ENCODE results near the gene POR. TPM values are rescaled to one million over a fixed set of nuclear protein-coding genes. Genes with fewer than 3 reads are reported as not detected.

POR gene
- total RNA-seq, 1 experiment from 2014 or later, result 99.3 TPM

DNA sequence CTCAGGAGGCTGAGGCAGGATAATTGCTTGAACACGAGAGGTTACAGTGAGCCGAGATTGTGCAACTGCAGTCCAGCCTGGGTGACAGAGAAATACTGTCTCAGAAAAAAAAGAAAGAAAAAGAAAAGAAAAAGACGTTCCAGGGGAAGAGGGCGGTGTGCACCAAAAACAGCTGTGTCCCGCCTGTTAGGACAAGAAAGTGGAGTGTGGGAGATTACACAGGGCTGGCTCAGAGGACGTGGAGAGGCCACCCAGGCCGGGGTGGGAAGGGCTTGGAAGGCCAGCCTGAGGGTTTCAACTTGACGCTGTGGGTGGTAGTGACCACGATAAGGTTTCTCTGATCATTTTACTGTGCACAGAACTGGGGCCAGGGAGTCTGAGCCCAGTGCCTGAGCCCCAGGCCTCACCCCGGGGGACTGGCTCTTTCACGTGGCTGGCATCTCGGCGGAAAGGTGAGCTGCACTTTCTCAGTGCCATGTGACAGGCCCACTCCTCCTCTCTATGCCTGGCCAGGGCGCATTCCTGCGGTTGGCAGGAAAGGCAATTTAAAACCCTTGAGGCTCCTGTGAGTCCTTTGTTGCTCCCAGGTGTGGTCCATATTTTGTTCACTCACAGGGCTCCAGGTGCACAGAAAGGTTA lies 22.2 kb upstream of the POR start:
- POLR2A ChIA-PET (ENCODE audit: low non-redundant PET), result no interaction called here
- BruUV-seq (replicated peaks), result no TSS peak
- no peak overlapping the region for H3K4me3 ChIP-seq (ENCODE audit: low read depth, low read length, poor library complexity, severe bottlenecking)
- H3K27ac ChIP-seq (ENCODE audit: low read depth, low read length, poor library complexity, severe bottlenecking), result no peak overlapping the region
- TF ChIP-seq, protein P1, sequence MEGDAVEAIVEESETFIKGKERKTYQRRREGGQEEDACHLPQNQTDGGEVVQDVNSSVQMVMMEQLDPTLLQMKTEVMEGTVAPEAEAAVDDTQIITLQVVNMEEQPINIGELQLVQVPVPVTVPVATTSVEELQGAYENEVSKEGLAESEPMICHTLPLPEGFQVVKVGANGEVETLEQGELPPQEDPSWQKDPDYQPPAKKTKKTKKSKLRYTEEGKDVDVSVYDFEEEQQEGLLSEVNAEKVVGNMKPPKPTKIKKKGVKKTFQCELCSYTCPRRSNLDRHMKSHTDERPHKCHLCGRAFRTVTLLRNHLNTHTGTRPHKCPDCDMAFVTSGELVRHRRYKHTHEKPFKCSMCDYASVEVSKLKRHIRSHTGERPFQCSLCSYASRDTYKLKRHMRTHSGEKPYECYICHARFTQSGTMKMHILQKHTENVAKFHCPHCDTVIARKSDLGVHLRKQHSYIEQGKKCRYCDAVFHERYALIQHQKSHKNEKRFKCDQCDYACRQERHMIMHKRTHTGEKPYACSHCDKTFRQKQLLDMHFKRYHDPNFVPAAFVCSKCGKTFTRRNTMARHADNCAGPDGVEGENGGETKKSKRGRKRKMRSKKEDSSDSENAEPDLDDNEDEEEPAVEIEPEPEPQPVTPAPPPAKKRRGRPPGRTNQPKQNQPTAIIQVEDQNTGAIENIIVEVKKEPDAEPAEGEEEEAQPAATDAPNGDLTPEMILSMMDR (conservative IDR thresholded peaks at IDR 0.05; ENCODE audit: low read depth, low read length), result no peak
- no peak for DNase-seq (ENCODE audit: low spot score)
- no peaks in the 10 kb centered on the region for H3K4me1 ChIP-seq (ENCODE audit: insufficient read depth, low read length, poor library complexity, severe bottlenecking)
- peaks cover 5% of the 10 kb centered on the region for H3K36me3 ChIP-seq (ENCODE audit: insufficient read depth, low read length, poor library complexity, severe bottlenecking)
- intact Hi-C loops (cut with micrococcal nuclease; ENCODE audit: unreplicated experiment), result no loop called here
- CTCF ChIA-PET, result no interaction called here
- no peaks in the 10 kb centered on the region for H3K27me3 ChIP-seq (replicated peaks; ENCODE audit: insufficient read depth, low read depth, low read length, poor library complexity)
- no peaks in the 10 kb centered on the region for H3K9me3 ChIP-seq (ENCODE audit: low read depth, low read length, poor library complexity, severe bottlenecking)

DNA sequence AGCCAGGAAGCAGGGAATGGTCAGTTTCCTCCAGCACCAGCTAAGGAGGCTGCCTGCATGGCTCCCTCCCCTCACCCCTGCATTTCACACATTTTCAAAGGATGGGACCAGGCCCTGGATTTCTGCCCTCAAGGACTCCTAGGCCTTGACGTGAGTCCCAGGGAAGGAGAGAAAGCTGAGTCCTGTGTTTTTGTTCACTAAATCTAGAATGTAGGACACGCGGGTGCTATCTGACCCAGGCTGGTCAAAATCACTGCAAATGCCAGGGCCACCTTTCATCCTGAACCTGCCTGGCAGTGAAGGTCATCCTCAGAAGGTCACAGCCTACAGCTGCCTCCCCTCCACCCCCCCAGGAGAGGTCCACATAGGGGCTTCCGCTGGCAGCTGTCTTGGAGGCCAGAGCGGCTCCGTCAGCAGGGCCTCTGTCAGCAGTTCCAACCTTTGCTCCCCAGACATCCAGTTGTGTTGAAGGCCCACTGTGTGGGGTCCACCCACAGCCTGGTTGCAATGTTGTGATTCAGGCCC lies 18.1 kb upstream of the POR start:
- H3K27me3 ChIP-seq (replicated peaks; ENCODE audit: insufficient read depth, low read depth, low read length, poor library complexity), result no peaks in the 10 kb centered on the region
- no peak for TF ChIP-seq EZH2 (IDR thresholded peaks at IDR 0.05; ENCODE audit: borderline replicate concordance, low read depth, low read length, poor library complexity, severe bottlenecking)
- TF ChIP-seq, protein P1 (conservative IDR thresholded peaks at IDR 0.05; ENCODE audit: low read depth, low read length), result no peak
- BruUV-seq (replicated peaks), result no TSS peak
- H3K4me3 ChIP-seq (ENCODE audit: low read depth, low read length, poor library complexity, severe bottlenecking), result no peak overlapping the region
- ChIA-PET POLR2A (ENCODE audit: low non-redundant PET) (no interaction called here), CTCF (no interaction called here)
- no peak for DNase-seq (ENCODE audit: low spot score)
- intact Hi-C loops (cut with micrococcal nuclease; ENCODE audit: unreplicated experiment), result no loop called here
- H3K4me1 ChIP-seq (ENCODE audit: insufficient read depth, low read length, poor library complexity, severe bottlenecking), result no peaks in the 10 kb centered on the region
- H3K36me3 ChIP-seq (ENCODE audit: insufficient read depth, low read length, poor library complexity, severe bottlenecking), result no peaks in the 10 kb centered on the region
- H3K27ac ChIP-seq (ENCODE audit: low read depth, low read length, poor library complexity, severe bottlenecking), result no peak overlapping the region
- no peaks in the 10 kb centered on the region for H3K9me3 ChIP-seq (ENCODE audit: low read depth, low read length, poor library complexity, severe bottlenecking)

DNA sequence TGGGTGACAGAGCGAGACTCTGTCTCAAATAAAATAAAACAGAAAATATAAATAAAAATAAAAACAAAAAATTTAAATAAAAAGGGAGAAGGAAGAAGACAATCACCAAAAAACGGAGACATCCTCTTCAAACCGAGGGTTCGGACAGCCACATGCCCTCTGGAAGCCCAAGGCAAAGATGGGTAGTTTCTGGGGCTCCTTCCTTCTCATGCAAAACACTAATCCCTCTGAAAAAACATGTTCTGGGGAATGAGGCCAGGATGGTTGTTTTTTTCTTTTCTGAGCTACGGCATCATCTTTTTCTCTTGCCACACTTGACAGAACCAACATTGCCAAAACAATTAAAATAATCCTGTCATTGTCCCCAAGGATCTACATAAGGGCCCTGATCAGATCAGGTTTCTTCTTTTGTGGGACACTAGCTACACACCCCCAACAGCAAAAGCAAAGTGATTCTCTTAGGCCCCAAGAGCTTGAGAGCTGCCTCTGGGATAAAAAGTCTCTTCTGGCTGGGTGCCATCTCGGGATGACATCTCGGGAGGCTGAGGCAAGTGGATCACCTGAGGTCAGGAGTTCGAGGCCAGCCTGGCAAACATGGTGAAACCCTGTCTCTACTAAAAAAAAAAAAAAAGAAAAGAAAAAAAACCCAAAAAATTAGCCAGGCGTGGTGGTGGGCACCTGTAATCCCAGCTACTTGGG lies 14.2 kb upstream of the POR start:
- Histone ChIP-seq H3K27me3 (replicated peaks; ENCODE audit: insufficient read depth, low read depth, low read length, poor library complexity) (no peaks in the 10 kb centered on the region), H3K36me3 (ENCODE audit: insufficient read depth, low read length, poor library complexity, severe bottlenecking) (no peaks in the 10 kb centered on the region), H3K4me1 (ENCODE audit: insufficient read depth, low read length, poor library complexity, severe bottlenecking) (no peaks in the 10 kb centered on the region), H3K27ac (ENCODE audit: low read depth, low read length, poor library complexity, severe bottlenecking) (no peak overlapping the region), H3K9me3 (ENCODE audit: low read depth, low read length, poor library complexity, severe bottlenecking) (no peaks in the 10 kb centered on the region), H3K4me3 (ENCODE audit: low read depth, low read length, poor library complexity, severe bottlenecking) (no peak overlapping the region)
- BruUV-seq (replicated peaks), result no TSS peak
- intact Hi-C loops (cut with micrococcal nuclease; ENCODE audit: unreplicated experiment), result no loop called here
- POLR2A ChIA-PET (ENCODE audit: low non-redundant PET), result interaction anchor here (0.7 kb wide), 1 partner anchor 10 kb away, joined by 8 read pairs; no protein-coding TSS in a partner anchor
- CTCF ChIA-PET, result no interaction called here
- no peak for DNase-seq (ENCODE audit: low spot score)
- TF ChIP-seq EZH2 (IDR thresholded peaks at IDR 0.05; ENCODE audit: borderline replicate concordance, low read depth, low read length, poor library complexity, severe bottlenecking), result no peak
- TF ChIP-seq, protein P1 (conservative IDR thresholded peaks at IDR 0.05; ENCODE audit: low read depth, low read length), result no peak

All from A673 (cell line).